ENCODE data around the gene RBP3. TPM values are rescaled to one million over a fixed set of nuclear protein-coding genes. Genes with fewer than 3 reads are reported as not detected.

RBP3 gene
- total and polyA plus RNA-seq, 4 experiments from 2014 or later: not detected

GRCh38 chr10:47357911-47358310 lies 9.7 kb downstream of the RBP3 start:
- H3K4me1 Mint-ChIP-seq: no peaks in the 10 kb centered on the region
- H3K9me3 Mint-ChIP-seq: no peaks in the 10 kb centered on the region
- no peaks in the 10 kb centered on the region for H3K27me3 ChIP-seq (ENCODE audit: insufficient read depth, low read length)
- H3K4me3 ChIP-seq (ENCODE audit: low read length in 2 of 2): no peak overlapping the region
- CTCF ChIA-PET (ENCODE audit: partially characterized antibody): no interaction called here
- DNase-seq: no peak
- H3K27ac ChIP-seq (ENCODE audit: low read depth, low read length): no peak overlapping the region
- intact Hi-C loops (cut with micrococcal nuclease): no loop called here
- H3K27me3 Mint-ChIP-seq: no peaks in the 10 kb centered on the region
- H3K9me3 ChIP-seq (ENCODE audit: control insufficient read depth in 1 of 2, low read length in 2 of 2): no peaks in the 10 kb centered on the region
- H3K4me3 Mint-ChIP-seq: no peak overlapping the region
- H3K27ac Mint-ChIP-seq: no peak overlapping the region
- H3K36me3 ChIP-seq (ENCODE audit: insufficient read depth, low read length): no peaks in the 10 kb centered on the region
- POLR2A ChIA-PET (ENCODE audit: partially characterized antibody): no interaction called here
- no peaks in the 10 kb centered on the region for H3K4me1 ChIP-seq (ENCODE audit: insufficient read depth, low read length)
- no peaks in the 10 kb centered on the region for H3K36me3 Mint-ChIP-seq

GRCh38 chr10:47358457-47358856 lies 10.3 kb downstream of the RBP3 start:
- no peaks in the 10 kb centered on the region for H3K9me3 Mint-ChIP-seq
- H3K36me3 Mint-ChIP-seq: no peaks in the 10 kb centered on the region
- H3K4me3 ChIP-seq (ENCODE audit: low read length in 2 of 2): no peak overlapping the region
- no peak for DNase-seq
- CTCF ChIA-PET (ENCODE audit: partially characterized antibody): no interaction called here
- POLR2A ChIA-PET (ENCODE audit: partially characterized antibody): no interaction called here
- H3K4me1 ChIP-seq (ENCODE audit: insufficient read depth, low read length): no peaks in the 10 kb centered on the region
- H3K4me3 Mint-ChIP-seq: no peak overlapping the region
- no peaks in the 10 kb centered on the region for H3K27me3 Mint-ChIP-seq
- no peak overlapping the region for H3K27ac ChIP-seq (ENCODE audit: low read depth, low read length)
- no peak overlapping the region for H3K27ac Mint-ChIP-seq
- H3K9me3 ChIP-seq (ENCODE audit: control insufficient read depth in 1 of 2, low read length in 2 of 2): no peaks in the 10 kb centered on the region
- no peaks in the 10 kb centered on the region for H3K27me3 ChIP-seq (ENCODE audit: insufficient read depth, low read length)
- H3K4me1 Mint-ChIP-seq: no peaks in the 10 kb centered on the region
- intact Hi-C loops (cut with micrococcal nuclease): no loop called here
- H3K36me3 ChIP-seq (ENCODE audit: insufficient read depth, low read length): no peaks in the 10 kb centered on the region

GRCh38 chr10:47359101-47359500 lies 10.9 kb downstream of the RBP3 start:
- intact Hi-C loops (cut with micrococcal nuclease): no loop called here
- Mint-ChIP-seq H3K4me1 (no peaks in the 10 kb centered on the region), H3K9me3 (no peaks in the 10 kb centered on the region), H3K36me3 (no peaks in the 10 kb centered on the region), H3K27me3 (no peaks in the 10 kb centered on the region), H3K27ac (no peak overlapping the region), H3K4me3 (no peak overlapping the region)
- H3K4me1 ChIP-seq (ENCODE audit: insufficient read depth, low read length): no peaks in the 10 kb centered on the region
- no peak for DNase-seq
- POLR2A ChIA-PET (ENCODE audit: partially characterized antibody): no interaction called here
- H3K27ac ChIP-seq (ENCODE audit: low read depth, low read length): no peak overlapping the region
- CTCF ChIA-PET (ENCODE audit: partially characterized antibody): no interaction called here
- H3K9me3 ChIP-seq (ENCODE audit: control insufficient read depth in 1 of 2, low read length in 2 of 2): no peaks in the 10 kb centered on the region
- no peaks in the 10 kb centered on the region for H3K36me3 ChIP-seq (ENCODE audit: insufficient read depth, low read length)
- H3K4me3 ChIP-seq (ENCODE audit: low read length in 2 of 2): no peak overlapping the region
- no peaks in the 10 kb centered on the region for H3K27me3 ChIP-seq (ENCODE audit: insufficient read depth, low read length)

- no peak overlapping the region for H3K27ac ChIP-seq (ENCODE audit: low read depth, low read length)
- H3K36me3 ChIP-seq (ENCODE audit: insufficient read depth, low read length): no peaks in the 10 kb centered on the region
- ChIA-PET CTCF (ENCODE audit: partially characterized antibody) (no interaction called here), POLR2A (ENCODE audit: partially characterized antibody) (interaction anchor here (0.6 kb wide), 1 partner anchor 223 kb away, joined by 3 read pairs; no protein-coding TSS in a partner anchor)
- Mint-ChIP-seq H3K4me1 (no peaks in the 10 kb centered on the region), H3K36me3 (no peaks in the 10 kb centered on the region), H3K27me3 (no peaks in the 10 kb centered on the region), H3K9me3 (no peaks in the 10 kb centered on the region), H3K4me3 (no peak overlapping the region), H3K27ac (no peak overlapping the region)
- H3K4me3 ChIP-seq (ENCODE audit: low read length in 2 of 2): no peak overlapping the region
- H3K4me1 ChIP-seq (ENCODE audit: insufficient read depth, low read length): no peaks in the 10 kb centered on the region
- intact Hi-C loops (cut with micrococcal nuclease): no loop called here
- no peaks in the 10 kb centered on the region for H3K9me3 ChIP-seq (ENCODE audit: control insufficient read depth in 1 of 2, low read length in 2 of 2)
- H3K27me3 ChIP-seq (ENCODE audit: insufficient read depth, low read length): no peaks in the 10 kb centered on the region
- no peak for DNase-seq
Measured at GRCh38 chr10:47359626-47360418, 11.7 kb downstream of the RBP3 start.

- Mint-ChIP-seq H3K4me1 (no peaks in the 10 kb centered on the region), H3K27me3 (no peaks in the 10 kb centered on the region), H3K9me3 (no peaks in the 10 kb centered on the region), H3K36me3 (no peaks in the 10 kb centered on the region), H3K27ac (no peak overlapping the region), H3K4me3 (no peak overlapping the region)
- intact Hi-C loops (cut with micrococcal nuclease): no loop called here
- CTCF ChIA-PET (ENCODE audit: partially characterized antibody): no interaction called here
- no peaks in the 10 kb centered on the region for H3K9me3 ChIP-seq (ENCODE audit: control insufficient read depth in 1 of 2, low read length in 2 of 2)
- no peaks in the 10 kb centered on the region for H3K36me3 ChIP-seq (ENCODE audit: insufficient read depth, low read length)
- DNase-seq: no peak
- H3K27me3 ChIP-seq (ENCODE audit: insufficient read depth, low read length): no peaks in the 10 kb centered on the region
- no peak overlapping the region for H3K27ac ChIP-seq (ENCODE audit: low read depth, low read length)
- POLR2A ChIA-PET (ENCODE audit: partially characterized antibody): interaction anchor here (0.6 kb wide), 1 partner anchor 224 kb away, joined by 3 read pairs; no protein-coding TSS in a partner anchor
- H3K4me3 ChIP-seq (ENCODE audit: low read length in 2 of 2): no peak overlapping the region
- H3K4me1 ChIP-seq (ENCODE audit: insufficient read depth, low read length): no peaks in the 10 kb centered on the region
Measured at GRCh38 chr10:47360419-47361040, 12.4 kb downstream of the RBP3 start.

DNA sequence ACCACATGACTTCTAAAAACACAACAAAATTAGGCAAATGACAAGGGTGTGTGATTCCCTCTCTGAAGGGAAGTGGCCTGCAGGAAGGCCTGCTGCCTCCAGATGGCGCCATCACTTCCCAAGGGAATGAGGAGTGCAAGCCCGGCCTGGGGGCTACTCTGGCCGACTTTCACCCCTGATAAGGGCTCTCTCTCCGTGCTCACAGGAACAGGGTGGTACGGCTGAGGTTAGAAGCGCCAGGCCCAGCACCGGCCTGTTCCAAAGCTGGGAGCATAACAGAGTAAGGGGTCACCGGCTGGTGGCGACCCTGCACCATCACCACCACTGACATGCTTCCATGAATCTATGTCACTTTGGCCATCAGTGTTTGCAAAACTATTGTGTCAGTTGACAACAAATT lies 13.1 kb downstream of the RBP3 start:
- no peaks in the 10 kb centered on the region for H3K27me3 ChIP-seq (ENCODE audit: insufficient read depth, low read length)
- POLR2A ChIA-PET (ENCODE audit: partially characterized antibody): no interaction called here
- Mint-ChIP-seq H3K27me3 (no peaks in the 10 kb centered on the region), H3K27ac (no peak overlapping the region), H3K36me3 (no peaks in the 10 kb centered on the region), H3K4me1 (no peaks in the 10 kb centered on the region), H3K4me3 (no peak overlapping the region), H3K9me3 (no peaks in the 10 kb centered on the region)
- H3K36me3 ChIP-seq (ENCODE audit: insufficient read depth, low read length): no peaks in the 10 kb centered on the region
- no peaks in the 10 kb centered on the region for H3K9me3 ChIP-seq (ENCODE audit: control insufficient read depth in 1 of 2, low read length in 2 of 2)
- H3K4me1 ChIP-seq (ENCODE audit: insufficient read depth, low read length): no peaks in the 10 kb centered on the region
- intact Hi-C loops (cut with micrococcal nuclease): no loop called here
- no peak overlapping the region for H3K4me3 ChIP-seq (ENCODE audit: low read length in 2 of 2)
- no peak overlapping the region for H3K27ac ChIP-seq (ENCODE audit: low read depth, low read length)
- CTCF ChIA-PET (ENCODE audit: partially characterized antibody): interaction anchor here (1.3 kb wide), 1 partner anchor 20 kb away, joined by 3 read pairs; no protein-coding TSS in a partner anchor
- no peak for DNase-seq

- H3K36me3 Mint-ChIP-seq: no peaks in the 10 kb centered on the region
- H3K27me3 Mint-ChIP-seq: no peaks in the 10 kb centered on the region
- Histone ChIP-seq H3K27ac (ENCODE audit: low read depth, low read length) (no peak overlapping the region), H3K4me3 (ENCODE audit: low read length in 2 of 2) (no peak overlapping the region), H3K9me3 (ENCODE audit: control insufficient read depth in 1 of 2, low read length in 2 of 2) (no peaks in the 10 kb centered on the region), H3K27me3 (ENCODE audit: insufficient read depth, low read length) (no peaks in the 10 kb centered on the region), H3K4me1 (ENCODE audit: insufficient read depth, low read length) (no peaks in the 10 kb centered on the region), H3K36me3 (ENCODE audit: insufficient read depth, low read length) (no peaks in the 10 kb centered on the region)
- no peaks in the 10 kb centered on the region for H3K4me1 Mint-ChIP-seq
- H3K9me3 Mint-ChIP-seq: no peaks in the 10 kb centered on the region
- H3K4me3 Mint-ChIP-seq: no peak overlapping the region
- DNase-seq: no peak
- H3K27ac Mint-ChIP-seq: no peak overlapping the region
- intact Hi-C loops (cut with micrococcal nuclease): no loop called here
- ChIA-PET CTCF (ENCODE audit: partially characterized antibody) (interaction anchor here (1.3 kb wide), 1 partner anchor 19 kb away, joined by 3 read pairs; no protein-coding TSS in a partner anchor), POLR2A (ENCODE audit: partially characterized antibody) (no interaction called here)
Measured at GRCh38 chr10:47362199-47362598, 14.0 kb downstream of the RBP3 start.

All from CD4-positive, alpha-beta memory T cell (primary cell).